HK-2 (cell line): Measurements from ENCODE around the gene ZNF750.
"Not testable (repeated sequence)": the region's sequence is repeated elsewhere in the genome, so short reads cannot be mapped to it uniquely, and the experiment has no call there.

ENCODE experiments used
- DNase-seq: peaks from one replicate; pipeline ENCODE4 v3.0.0-alpha.2; 2018; ENCODE audit not compliant: unreplicated experiment

The ZNF750 gene

GRCh38 chr17:82793974-82794630 is 45.7 kb downstream of the ZNF750 start:
- no peak for DNase-seq

GRCh38 chr17:82791532-82791931 is 48.3 kb downstream of the ZNF750 start:
- peak; percentile 74 for DNase-seq

- no peak for DNase-seq
These were observed 49.4 kb downstream of the ZNF750 start for GRCh38 chr17:82790391-82790790.

GRCh38 chr17:82789806-82790205 is 50.0 kb downstream of the ZNF750 start:
- DNase-seq = no peak

- no peak for DNase-seq
These were observed 50.7 kb downstream of the ZNF750 start for GRCh38 chr17:82789051-82789592.

- DNase-seq = no peak
These were observed 51.4 kb downstream of the ZNF750 start for GRCh38 chr17:82788206-82789001.

GRCh38 chr17:82787081-82787848 is 52.6 kb downstream of the ZNF750 start:
- DNase-seq = no peak

GRCh38 chr17:82786427-82786826 is 53.4 kb downstream of the ZNF750 start:
- no peak for DNase-seq

- DNase-seq = not testable (repeated sequence)
These were observed 54.2 kb downstream of the ZNF750 start for GRCh38 chr17:82785581-82785980.

GRCh38 chr17:82783498-82783897 is 56.3 kb downstream of the ZNF750 start:
- no peak for DNase-seq

GRCh38 chr17:82782657-82783207 is 57.1 kb downstream of the ZNF750 start:
- no peak for DNase-seq

GRCh38 chr17:82781894-82782274 is 57.9 kb downstream of the ZNF750 start:
- peak; percentile 76 for DNase-seq

- DNase-seq = no peak
These were observed 58.6 kb downstream of the ZNF750 start for GRCh38 chr17:82780971-82781893.

- DNase-seq = no peak
These were observed 59.6 kb downstream of the ZNF750 start for GRCh38 chr17:82780195-82780594.

- DNase-seq = no peak
These were observed 60.3 kb downstream of the ZNF750 start for GRCh38 chr17:82779541-82779940.
